HG03139 (cell line): ENCODE measurements around the gene OSBPL2.
A peak's percentile ranks its signal among the peaks of the same experiment; 100 is the strongest.

Experiments
- ATAC-seq: cut with Tn5 transposase; IDR thresholded peaks from one replicate; pipeline ENCODE4 v1.9.1; 2021; ENCODE audit not compliant: unreplicated experiment

Gene OSBPL2

DNA sequence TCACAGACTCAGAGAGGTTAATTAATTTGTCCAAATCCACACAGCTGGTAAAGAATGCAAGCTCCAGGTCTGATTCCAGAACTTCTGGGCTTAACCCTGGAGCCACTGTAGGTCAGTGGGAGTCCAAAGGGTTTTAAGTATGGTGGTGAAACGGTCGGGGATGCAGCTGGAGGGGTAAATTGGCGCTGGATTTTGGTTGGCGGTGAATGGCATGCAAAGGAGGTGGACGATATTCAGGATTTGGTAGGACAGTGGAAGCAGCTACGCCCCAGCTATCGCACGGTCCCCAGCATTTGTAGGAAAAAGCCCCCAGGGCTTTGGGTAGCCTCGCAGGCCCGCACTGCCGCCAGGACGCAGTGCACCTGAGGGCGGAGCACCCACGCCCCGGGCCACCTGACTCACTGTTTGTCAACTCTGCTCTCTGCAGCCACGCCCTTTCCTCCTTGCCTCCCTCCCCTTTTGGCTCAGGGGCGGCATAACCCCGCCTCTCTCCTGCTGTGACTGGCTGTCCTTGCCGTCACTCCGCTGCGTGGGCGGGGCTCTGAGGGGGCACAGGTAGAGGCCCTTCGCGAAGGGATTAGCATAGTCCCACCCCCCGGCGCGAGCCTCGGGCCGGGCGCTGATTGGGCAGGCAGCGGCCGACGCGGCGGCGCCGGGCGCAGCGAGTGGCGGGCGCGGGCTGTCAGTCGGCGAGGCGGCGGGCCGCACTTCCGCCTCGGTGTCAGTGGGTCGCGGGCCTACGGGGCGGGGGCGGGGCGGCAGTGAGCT is at the start of gene OSBPL2:
Gene OSBPL2, plus strand, starts transcription at position 721 of the 768 bp plus-strand sequence. CDS start 17,664 bp downstream, outside the sequence.
- peak; percentile 97 for ATAC-seq

DNA sequence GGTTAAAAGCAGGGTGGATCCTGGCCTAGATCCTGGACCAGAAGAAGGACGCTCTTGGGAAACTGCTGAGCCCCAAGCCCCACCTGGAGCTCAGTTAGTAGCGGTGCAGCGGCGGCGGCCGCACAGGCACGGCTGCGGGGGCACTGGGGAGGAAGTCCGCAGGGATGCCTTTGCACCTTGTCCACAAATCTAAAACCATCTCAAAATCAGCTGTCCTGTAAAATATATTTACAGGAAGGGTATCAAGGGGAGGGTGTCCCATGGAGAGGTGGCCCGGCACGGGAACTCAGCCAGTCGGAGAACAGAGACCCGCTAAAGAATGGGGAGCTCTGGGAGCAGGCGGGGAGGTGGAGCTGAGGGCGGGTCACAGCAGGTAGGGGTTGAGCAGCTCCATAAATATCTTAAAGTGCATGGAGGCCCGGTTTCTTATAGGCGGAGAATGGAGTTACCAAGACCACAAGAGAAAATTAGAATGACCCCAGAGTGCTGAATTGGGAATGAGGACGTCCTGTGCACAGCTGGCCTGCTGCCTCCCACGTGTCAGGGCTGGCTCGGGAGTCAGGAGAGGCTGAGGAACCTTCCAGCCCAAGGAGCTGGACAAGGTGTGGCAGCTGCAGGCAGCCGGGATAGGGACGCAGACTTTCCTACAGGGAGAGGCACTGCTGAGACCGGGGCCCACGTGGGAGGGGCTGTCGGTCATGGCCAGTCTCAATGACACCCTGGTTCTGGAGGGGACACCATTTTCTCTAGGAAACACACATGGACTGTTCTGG is 47.5 kb upstream of the OSBPL2 start:
- ATAC-seq, result no peak

- no peak for ATAC-seq
These were observed 46.4 kb upstream of the OSBPL2 start for GRCh38 chr20:62191781-62192559.

GRCh38 chr20:62192635-62193034 is 45.7 kb upstream of the OSBPL2 start:
- ATAC-seq, result no peak

DNA sequence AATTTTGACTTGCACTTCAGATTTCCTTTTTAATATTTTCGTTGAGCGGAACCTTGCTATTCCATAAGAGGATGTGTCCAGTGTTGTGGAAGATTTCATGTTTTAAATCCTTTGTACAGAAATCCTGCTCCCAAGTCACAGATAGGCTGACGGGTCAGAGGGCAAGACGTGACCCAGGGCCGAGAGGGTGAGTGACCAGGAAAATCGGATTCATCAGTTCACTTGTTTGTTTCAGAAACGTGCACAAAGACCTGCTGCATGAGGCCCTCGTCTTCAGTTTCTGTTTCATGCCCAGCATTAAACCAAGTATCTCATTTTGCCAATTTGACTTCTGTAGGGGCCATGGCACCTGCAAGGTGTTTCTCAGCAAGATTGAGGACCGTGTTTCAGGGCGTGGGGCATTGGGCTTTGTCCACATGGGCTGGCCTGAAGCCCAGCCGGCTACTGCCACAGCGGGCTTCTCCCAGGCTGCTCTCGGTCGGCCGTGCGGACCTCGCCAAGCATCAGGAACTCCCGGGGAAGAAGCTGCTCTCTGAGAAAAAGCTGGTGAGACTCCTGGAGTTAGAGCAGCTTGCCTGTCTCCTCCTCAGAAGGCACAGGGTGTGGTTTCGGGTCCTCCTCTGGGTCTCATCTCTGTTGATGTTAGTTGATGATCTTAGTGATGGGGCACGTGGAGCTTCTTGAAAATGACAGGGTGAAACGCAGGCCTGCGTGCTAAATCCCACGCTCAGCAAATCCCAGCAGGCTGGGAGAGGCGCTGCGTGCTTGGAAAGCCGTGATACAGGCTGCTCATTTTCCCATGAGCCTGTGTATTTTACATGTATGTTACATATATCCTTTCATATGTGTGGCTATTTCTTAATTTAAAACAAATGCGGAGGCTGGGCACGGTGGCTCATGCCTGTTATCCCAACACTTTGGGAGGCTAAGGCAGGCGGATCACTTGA is 45.0 kb upstream of the OSBPL2 start:
- no peak for ATAC-seq

- ATAC-seq, result no peak
These were observed 43.3 kb upstream of the OSBPL2 start for GRCh38 chr20:62195075-62195405.

DNA sequence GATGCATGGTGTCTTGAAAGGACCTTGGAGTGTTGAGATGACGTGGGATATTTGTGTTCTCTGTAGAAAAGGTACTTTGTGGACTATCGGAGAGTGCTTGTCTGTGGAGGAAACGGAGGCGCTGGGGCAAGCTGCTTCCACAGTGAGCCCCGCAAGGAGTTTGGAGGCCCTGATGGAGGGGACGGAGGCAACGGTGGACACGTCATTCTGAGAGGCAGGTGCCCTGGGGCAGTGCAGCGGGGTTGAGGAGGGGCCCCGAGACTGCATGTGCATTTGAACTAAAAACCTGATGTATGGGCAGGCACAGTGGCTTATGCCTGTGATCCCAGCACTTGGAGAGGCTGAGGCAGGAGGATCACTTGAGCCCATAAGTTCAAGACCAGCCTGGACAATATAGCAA is 42.6 kb upstream of the OSBPL2 start:
- ATAC-seq, result no peak

- no peak for ATAC-seq
These were observed 42.0 kb upstream of the OSBPL2 start for GRCh38 chr20:62196286-62196685.

- no peak for ATAC-seq
These were observed 41.0 kb upstream of the OSBPL2 start for GRCh38 chr20:62197311-62197710.

DNA sequence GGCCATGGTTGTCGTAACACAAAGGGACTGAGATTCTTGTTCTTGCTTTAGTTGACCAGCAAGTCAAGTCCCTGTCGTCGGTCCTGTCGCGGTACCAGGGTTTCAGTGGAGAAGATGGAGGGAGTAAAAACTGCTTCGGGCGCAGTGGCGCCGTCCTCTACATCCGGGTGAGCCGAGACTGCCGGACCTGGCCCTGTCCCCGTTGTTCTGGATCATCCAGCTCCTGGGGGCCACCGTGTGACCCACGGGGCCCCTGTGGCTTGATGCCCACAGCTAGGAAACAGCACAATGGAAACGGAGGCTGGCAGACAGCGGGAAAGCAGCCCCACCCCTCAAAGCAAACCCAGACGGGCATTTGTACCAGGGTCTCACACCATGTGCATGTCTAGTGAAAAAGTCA is 40.5 kb upstream of the OSBPL2 start:
- ATAC-seq, result no peak

DNA sequence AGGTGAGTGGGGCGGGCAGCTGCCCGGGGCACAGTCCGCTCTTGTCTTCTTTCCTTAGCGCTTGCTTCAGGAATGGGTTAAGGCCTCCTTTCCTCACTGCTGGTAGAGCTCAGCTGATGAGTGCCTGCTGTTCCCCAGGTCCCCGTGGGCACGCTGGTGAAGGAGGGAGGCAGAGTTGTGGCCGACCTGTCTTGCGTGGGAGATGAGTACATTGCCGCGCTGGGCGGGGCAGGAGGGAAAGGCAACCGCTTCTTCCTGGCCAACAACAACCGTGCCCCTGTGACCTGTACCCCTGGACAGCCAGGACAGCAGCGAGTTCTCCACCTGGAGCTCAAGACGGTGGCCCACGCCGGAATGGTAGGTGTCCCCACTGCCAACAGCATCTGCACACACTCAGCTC is 39.8 kb upstream of the OSBPL2 start:
- no peak for ATAC-seq

- ATAC-seq, result no peak
These were observed 39.4 kb upstream of the OSBPL2 start for GRCh38 chr20:62198931-62199330.

- no peak for ATAC-seq
These were observed 37.7 kb upstream of the OSBPL2 start for GRCh38 chr20:62200491-62201172.

GRCh38 chr20:62201173-62202082 is 36.9 kb upstream of the OSBPL2 start:
- ATAC-seq, result no peak

DNA sequence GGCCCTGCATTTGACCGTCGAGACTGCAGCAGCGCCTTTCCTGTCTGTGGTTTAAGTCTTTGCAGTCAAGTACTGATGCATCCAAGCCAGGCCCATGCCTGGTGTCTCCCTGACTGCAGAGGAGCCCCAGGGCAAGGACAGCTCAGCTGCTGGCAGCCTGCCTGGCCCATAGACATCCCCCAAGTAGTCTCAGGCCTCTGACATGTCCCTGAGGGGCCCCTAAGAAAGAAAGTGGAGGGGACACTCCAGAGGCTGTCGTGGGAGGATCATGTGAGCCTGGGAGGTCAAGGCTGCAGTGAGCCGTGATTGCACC is 36.3 kb upstream of the OSBPL2 start:
- no peak for ATAC-seq

- no peak for ATAC-seq
These were observed 35.5 kb upstream of the OSBPL2 start for GRCh38 chr20:62202676-62203377.

DNA sequence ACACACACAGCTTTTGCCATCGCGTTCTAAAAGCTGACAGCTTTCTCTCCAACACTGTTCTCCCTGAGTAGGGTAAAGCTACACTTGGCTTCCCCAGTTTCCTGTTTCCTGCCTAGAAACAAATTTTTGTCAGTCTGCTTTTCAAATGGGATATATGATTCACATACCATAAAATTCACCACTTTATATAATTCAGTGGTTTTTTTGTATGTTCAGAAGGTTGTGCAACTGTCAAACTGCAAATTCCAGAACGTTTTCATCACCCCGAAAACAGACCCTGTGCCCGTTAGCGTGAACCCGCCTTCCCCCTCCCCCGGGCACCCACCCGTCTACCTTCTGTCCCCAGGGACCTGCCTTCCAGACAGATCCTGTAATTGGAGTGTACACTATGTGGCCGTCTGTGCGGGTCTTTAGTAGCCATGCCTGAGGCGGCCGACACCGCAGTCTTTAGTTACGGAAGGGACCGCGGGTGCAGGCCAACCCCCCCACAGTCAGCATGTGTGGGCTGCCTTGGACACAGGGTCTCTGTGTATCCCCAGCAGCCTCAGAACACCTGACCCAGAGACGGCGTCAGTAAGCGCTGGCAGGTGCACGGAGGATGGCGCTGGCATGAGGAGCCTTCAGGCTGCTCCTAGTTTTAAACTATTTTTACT is 34.8 kb upstream of the OSBPL2 start:
- ATAC-seq, result no peak
